MG63 (cell line): ENCODE results near the gene COL23A1. TPM values are rescaled to one million over a fixed set of nuclear protein-coding genes. Genes with fewer than 3 reads are reported as not detected.

Source experiments
- DNase-seq: peaks from one replicate; pipeline ENCODE4 v3.0.0-alpha.2; 2020
- H3K27me3 ChIP-seq: fragments of 250-450 bp; sonication (Bioruptor Pico); 2 replicates; pipeline ENCODE4 v1.5.1; 2020; ENCODE audit warnings: mild to moderate bottlenecking, moderate library complexity
- H3K36me3 ChIP-seq: fragments of 250-450 bp; sonication (Bioruptor Pico); 2 replicates; pipeline ENCODE4 v1.5.1; 2020; ENCODE audit warnings: mild to moderate bottlenecking, moderate library complexity
- H3K4me3 ChIP-seq: fragments of 250-450 bp; sonication (Bioruptor Pico); 2 replicates; pipeline ENCODE4 v1.5.1; 2020; ENCODE audit warnings: mild to moderate bottlenecking, moderate library complexity
- H3K9me3 ChIP-seq: fragments of 250-450 bp; sonication (Bioruptor Pico); 2 replicates; pipeline ENCODE4 v1.5.1; 2020; ENCODE audit warnings: mild to moderate bottlenecking, moderate library complexity
- total RNA-seq: library from RNA; depleted of rRNA; stranded (reverse); fragments of >200 nt; shearing (Covaris generic); gene quantifications from 2 replicates; pipeline ENCODE4 v1.2.3, GENCODE V29; 2014; ENCODE audit warnings: low replicate concordance

Gene COL23A1
- total RNA-seq, 1 experiment from 2014 or later = 107 TPM

DNA sequence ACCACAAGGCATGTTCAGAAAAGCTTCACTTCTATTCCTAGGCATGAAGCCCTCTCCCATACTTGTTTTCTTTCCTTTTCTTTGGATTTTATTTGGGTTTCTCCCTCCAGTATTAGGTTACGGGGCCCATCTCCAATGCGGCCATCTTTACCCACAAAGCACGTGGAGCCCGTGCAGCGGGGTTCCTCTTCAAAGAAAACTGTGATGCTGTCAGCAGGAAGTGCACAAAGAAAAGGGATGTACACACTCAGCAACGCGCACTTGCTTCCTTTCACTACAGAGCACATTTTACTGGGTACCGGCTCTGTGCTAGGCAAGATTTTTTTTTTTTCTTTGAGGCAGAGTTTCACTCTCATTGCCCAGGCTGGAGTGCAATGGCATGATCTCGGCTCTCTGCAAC lies 106.6 kb downstream of the COL23A1 start:
- Histone ChIP-seq H3K9me3 (no peaks in the 10 kb centered on the region), H3K4me3 (no peak overlapping the region), H3K36me3 (peaks cover 25% of the 10 kb centered on the region), H3K27me3 (no peaks in the 10 kb centered on the region)
- peak; percentile 57 for DNase-seq

- Histone ChIP-seq H3K9me3 (peaks cover 14% of the 10 kb centered on the region), H3K4me3 (no peak overlapping the region), H3K36me3 (peaks cover 40% of the 10 kb centered on the region), H3K27me3 (no peaks in the 10 kb centered on the region)
- DNase-seq = no peak
Observed at GRCh38 chr5:178479261-178479660, 110.9 kb downstream of the COL23A1 start.

DNA sequence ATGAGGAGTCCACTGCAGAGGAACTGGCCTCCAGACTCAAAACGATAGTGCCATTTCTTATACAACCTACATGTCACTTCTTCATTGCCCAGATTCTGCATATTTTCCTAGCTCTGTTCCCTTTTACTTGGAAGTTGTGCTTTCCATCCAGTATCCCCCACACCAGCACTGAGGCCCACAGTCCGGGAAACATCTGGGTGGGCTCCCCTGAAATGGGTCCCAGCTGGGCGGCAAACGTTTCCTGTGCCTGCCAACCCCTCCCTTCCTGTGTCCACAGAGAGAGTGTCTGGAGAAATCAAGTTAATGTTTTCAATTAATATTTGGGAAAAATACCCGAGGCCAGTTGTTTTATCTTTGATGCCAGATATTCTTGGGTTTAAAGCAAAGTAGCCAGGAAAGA lies 111.8 kb downstream of the COL23A1 start:
- H3K36me3 ChIP-seq = peaks cover 38% of the 10 kb centered on the region
- no peak overlapping the region for H3K4me3 ChIP-seq
- H3K27me3 ChIP-seq = no peaks in the 10 kb centered on the region
- DNase-seq = no peak
- H3K9me3 ChIP-seq = peaks cover 14% of the 10 kb centered on the region

- DNase-seq = no peak
- no peaks in the 10 kb centered on the region for H3K27me3 ChIP-seq
- H3K36me3 ChIP-seq = peaks cover 38% of the 10 kb centered on the region
- no peak overlapping the region for H3K4me3 ChIP-seq
- H3K9me3 ChIP-seq = peaks cover 14% of the 10 kb centered on the region
Observed at GRCh38 chr5:178477802-178478201, 112.4 kb downstream of the COL23A1 start.

DNA sequence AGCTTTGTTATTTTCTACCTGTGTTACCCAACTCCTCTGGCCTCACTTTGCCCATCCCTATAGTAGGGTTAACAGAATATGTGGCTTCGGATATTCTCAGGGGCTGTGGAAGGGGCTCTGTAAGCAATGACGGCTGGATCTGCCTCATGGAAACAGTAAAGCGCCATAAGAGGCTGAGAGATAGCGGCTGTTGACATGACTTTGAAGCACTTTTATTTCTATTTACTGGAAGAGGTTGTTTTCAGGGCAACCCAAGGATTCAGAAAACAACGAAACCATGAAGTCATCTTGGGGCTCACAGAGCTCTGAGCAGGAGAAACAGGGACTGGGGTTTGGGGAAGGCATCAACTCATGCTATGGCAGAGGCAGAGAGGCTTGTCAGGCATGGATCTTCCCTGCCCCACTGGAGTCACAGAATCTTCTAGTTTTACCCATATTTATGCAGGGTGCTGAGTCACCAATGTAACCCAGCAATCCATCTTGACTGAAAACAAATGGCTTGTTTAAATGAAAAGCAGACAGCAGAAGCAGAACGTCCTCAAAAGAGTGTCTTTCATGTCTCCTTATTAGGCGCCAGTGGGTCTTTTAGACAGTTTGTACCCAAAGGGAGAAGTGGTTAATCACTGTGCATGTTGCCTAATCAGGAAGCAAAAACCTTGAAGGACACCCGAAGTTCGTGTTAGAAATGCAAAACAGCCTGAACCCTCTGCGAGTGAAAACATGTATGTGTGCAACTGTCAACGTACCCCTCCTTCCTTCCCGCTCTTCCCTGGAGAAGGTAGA lies 113.0 kb downstream of the COL23A1 start:
- H3K4me3 ChIP-seq = no peak overlapping the region
- no peak for DNase-seq
- H3K27me3 ChIP-seq = no peaks in the 10 kb centered on the region
- H3K36me3 ChIP-seq = peaks cover 38% of the 10 kb centered on the region
- H3K9me3 ChIP-seq = peaks cover 14% of the 10 kb centered on the region

GRCh38 chr5:178476531-178476930 lies 113.7 kb downstream of the COL23A1 start:
- H3K4me3 ChIP-seq = no peak overlapping the region
- H3K36me3 ChIP-seq = peaks cover 38% of the 10 kb centered on the region
- DNase-seq = no peak

GRCh38 chr5:178475422-178475821 lies 114.8 kb downstream of the COL23A1 start:
- Histone ChIP-seq H3K4me3 (no peak overlapping the region), H3K27me3 (no peaks in the 10 kb centered on the region), H3K36me3 (peaks cover 38% of the 10 kb centered on the region), H3K9me3 (peaks cover 14% of the 10 kb centered on the region)
- DNase-seq = no peak

More at GRCh38 chr5:178476531-178476930, 113.7 kb downstream of the COL23A1 start:
- peaks cover 14% of the 10 kb centered on the region for H3K9me3 ChIP-seq
- no peaks in the 10 kb centered on the region for H3K27me3 ChIP-seq

DNA sequence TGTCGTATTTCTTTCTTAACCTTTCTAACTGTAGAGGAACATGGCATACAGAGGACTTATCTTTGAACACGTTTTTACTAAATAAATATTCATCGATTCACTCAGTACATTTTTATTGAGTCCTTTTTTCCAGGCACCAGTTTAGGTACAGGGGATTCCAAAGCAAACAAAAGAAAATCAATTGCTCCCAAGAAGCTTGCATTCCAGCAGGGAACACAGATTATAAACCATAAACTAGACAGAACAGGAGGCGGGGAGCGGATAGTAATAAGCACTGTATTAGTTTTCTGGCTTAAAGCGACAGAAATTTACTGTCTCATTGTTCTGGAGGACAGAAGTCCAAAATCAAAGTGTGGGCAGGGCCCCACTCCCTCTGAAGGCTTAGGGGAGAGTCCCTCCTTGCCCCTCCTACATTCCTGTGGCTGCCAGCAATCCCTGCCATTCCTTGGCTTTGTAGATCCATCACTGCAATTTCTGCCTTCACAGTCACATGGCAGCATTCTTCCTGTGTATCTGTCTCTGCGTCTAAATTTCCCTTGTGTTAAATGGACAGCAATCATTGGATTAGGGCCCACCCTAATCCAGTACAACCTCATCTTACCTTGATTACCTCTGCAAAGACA lies 115.5 kb downstream of the COL23A1 start:
- peak; percentile 53 for DNase-seq
- Histone ChIP-seq H3K4me3 (no peak overlapping the region), H3K9me3 (peaks cover 14% of the 10 kb centered on the region), H3K27me3 (no peaks in the 10 kb centered on the region), H3K36me3 (peaks cover 42% of the 10 kb centered on the region)

GRCh38 chr5:178473854-178474253 lies 116.3 kb downstream of the COL23A1 start:
- no peak for DNase-seq
- H3K27me3 ChIP-seq = no peaks in the 10 kb centered on the region
- H3K4me3 ChIP-seq = no peak overlapping the region
- peaks cover 45% of the 10 kb centered on the region for H3K36me3 ChIP-seq
- H3K9me3 ChIP-seq = peaks cover 14% of the 10 kb centered on the region

DNA sequence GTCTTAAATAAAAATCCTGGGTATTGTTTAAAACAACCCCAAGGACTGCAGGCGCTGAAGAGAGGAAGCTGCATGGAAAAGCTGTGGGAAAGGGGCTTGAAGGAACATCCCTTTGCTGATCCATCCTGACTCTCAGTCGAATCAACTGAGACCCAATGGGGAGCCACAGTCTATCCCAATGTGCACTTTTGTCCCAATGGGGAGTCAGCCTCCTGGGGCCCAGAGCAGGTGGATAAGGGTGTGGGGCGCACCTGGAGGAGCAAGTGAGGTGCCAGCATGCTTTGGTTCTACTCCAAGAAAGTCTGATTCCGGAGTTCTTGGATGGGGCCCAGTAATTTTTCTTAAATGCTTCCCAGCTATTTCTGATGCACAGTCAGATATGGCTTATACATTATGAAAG lies 118.1 kb downstream of the COL23A1 start:
- Histone ChIP-seq H3K9me3 (peaks cover 14% of the 10 kb centered on the region), H3K27me3 (no peaks in the 10 kb centered on the region), H3K36me3 (peaks cover 35% of the 10 kb centered on the region), H3K4me3 (no peak overlapping the region)
- DNase-seq = no peak

DNA sequence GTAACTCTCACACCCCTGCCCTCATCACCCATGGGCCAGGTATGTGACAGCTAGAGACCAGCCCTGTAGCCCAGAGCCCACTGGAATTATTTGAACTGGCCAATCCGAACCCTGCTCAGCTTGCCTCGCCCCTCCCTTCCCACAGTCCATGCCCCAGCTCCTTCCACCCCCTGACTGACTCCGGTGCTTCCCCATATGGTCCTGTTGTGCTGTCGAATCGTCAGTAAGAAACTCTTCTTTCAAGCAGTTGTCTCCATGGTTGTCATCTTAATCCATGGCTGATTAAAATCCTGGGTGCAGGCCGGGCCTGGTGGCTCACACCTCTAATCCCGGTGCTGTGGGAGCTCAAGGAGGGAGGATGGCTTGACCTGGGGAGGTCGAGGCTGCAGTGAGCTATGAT lies 118.5 kb downstream of the COL23A1 start:
- no peaks in the 10 kb centered on the region for H3K27me3 ChIP-seq
- peaks cover 14% of the 10 kb centered on the region for H3K9me3 ChIP-seq
- H3K4me3 ChIP-seq = no peak overlapping the region
- peak; percentile 61 for DNase-seq
- peaks cover 33% of the 10 kb centered on the region for H3K36me3 ChIP-seq

DNA sequence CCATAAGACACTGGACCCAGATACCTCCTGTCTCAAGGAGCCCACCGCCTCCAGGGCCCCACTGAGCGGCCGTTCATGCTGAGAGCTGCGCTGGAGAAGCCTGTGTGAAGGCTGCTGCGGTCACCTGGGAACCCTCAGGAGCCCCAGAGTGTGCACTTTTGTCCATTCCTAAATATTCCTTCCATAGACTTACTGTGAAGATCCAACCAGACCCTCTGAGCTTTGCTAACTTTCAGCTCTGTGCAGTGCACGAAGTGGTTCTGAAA lies 119.5 kb downstream of the COL23A1 start:
- Histone ChIP-seq H3K4me3 (no peak overlapping the region), H3K36me3 (peaks cover 33% of the 10 kb centered on the region), H3K9me3 (peaks cover 9% of the 10 kb centered on the region), H3K27me3 (no peaks in the 10 kb centered on the region)
- no peak for DNase-seq

- H3K27me3 ChIP-seq = no peaks in the 10 kb centered on the region
- peaks cover 33% of the 10 kb centered on the region for H3K36me3 ChIP-seq
- H3K4me3 ChIP-seq = no peak overlapping the region
- no peak for DNase-seq
- H3K9me3 ChIP-seq = peaks cover 5% of the 10 kb centered on the region
Observed at GRCh38 chr5:178469975-178470759, 120.0 kb downstream of the COL23A1 start.

- no peaks in the 10 kb centered on the region for H3K27me3 ChIP-seq
- H3K4me3 ChIP-seq = no peak overlapping the region
- no peaks in the 10 kb centered on the region for H3K9me3 ChIP-seq
- no peak for DNase-seq
- peaks cover 34% of the 10 kb centered on the region for H3K36me3 ChIP-seq
Observed at GRCh38 chr5:178469011-178469974, 120.9 kb downstream of the COL23A1 start.

DNA sequence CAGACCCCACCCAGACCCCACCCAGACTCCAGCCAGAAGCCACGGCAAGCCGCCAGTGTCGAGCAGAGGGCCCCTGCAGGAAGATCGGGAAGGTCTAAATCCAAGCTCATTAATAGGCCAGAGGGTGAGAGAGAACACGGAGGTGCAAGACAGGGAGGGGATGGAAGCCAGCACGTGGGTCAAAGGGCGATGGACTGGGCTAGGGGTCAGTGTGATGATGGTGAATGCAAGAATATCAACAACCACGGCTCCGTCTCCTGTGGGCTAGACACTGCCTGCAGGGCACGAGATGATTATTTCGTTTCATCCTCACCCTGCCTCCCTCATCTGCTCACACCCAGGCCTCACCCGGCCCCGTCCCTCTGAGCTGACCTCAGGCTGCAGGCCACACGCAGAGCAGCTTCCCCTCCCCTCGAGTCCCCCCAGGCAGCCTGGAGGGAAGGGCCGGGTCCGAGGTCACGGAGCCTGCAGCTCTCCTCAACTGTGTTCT lies 122.0 kb downstream of the COL23A1 start:
- Histone ChIP-seq H3K9me3 (no peaks in the 10 kb centered on the region), H3K4me3 (no peak overlapping the region), H3K27me3 (no peaks in the 10 kb centered on the region), H3K36me3 (peaks cover 37% of the 10 kb centered on the region)
- DNase-seq = no peak

DNA sequence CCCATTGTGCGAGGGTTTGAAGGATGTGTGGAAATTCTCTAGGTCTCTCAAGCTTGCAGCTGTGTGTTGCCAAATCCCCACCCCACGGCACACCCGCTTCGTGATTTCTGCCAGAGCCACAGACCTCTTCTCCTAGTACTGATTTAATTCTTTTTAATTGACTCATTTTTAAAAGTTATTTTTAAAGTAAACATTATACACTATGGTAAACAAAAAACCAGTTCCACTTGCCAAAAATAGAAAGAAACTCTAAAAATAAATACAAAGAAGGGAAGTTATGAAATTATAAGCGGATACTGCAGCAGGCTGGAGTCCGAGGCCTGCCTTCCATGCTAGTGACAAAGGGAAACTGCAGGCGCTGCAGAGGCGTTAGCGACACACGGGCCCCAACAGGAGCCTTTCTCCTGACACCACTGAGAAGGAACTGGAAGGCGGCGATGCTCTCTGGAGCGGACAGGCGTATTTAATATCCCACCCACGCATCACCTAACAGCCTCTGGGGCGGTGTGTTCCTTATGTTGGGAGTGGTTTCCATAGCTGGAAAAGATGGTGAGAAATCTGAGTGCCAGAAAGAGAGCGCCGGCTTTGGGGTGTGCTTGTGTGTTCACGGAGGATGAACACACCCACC lies 122.5 kb downstream of the COL23A1 start:
- H3K4me3 ChIP-seq = no peak overlapping the region

More for the DNA sequence above, 122.5 kb downstream of the COL23A1 start:
- no peaks in the 10 kb centered on the region for H3K9me3 ChIP-seq
- DNase-seq = peak; percentile 90
- no peaks in the 10 kb centered on the region for H3K27me3 ChIP-seq
- H3K36me3 ChIP-seq = peaks cover 42% of the 10 kb centered on the region
